T47D (cell line): ENCODE measurements around the gene SGCE.

ENCODE experiments used
- DNase-seq, 2 experiments: peaks; one replicate each; pipeline versions ENCODE4 v3.0.0 to v3.0.0-alpha.2; 2011 to 2012; ENCODE audit warnings: low read depth in 1 of 2, low spot score in 1 of 2
- JUND ChIP-seq: IDR thresholded peaks from 2 replicates; pipeline ENCODE4 v1.6.1; 2012; ENCODE audit warnings: low read depth
- in situ Hi-C: cut with HindIII; loops from 2 replicates; pipeline ENCODE4 v1.10.0; 2016; ENCODE audit warnings: low sequenced_read_pairs, low pct_unique_long_range_greater_than_20kb

SGCE gene

DNA sequence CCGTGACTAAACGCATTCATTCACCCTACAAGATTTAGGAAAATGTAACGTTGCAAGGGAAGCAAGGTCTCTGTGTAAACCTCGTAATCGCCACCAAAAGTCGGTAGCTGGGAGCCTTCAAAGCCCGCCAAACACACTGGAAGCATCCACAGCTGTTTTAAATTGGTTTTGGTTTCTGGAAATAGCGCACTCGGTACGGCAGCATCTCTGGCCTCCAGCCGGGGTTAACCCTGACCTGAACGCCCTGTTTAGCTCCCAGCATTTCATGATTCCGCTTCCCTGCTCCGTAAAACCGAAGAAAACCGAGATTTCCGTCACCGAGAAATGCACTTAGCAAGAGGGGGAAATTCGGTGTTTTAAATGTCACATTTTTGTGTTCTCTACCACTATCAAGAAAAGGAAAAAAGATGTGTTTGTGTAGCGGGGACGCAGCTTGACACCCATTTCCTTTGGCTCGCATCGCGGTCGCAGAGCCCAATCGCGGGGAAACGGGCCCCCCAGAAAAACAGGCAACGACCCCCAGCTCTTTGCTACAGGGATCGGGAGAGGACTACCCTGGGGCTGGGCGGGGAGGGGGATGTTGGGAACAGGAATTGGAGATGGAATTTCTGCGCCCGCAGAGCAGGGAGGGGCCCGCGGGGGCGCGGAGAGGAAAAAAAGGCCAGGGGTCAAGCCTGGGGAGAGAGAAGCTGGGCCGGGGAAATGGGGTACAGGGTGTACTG, 646 bp downstream of the SGCE start:
- in situ Hi-C loops, result no loop called here
- TF ChIP-seq JUND, result no peak
- peak in 1 of 2 experiments; percentile 17 for DNase-seq

DNA sequence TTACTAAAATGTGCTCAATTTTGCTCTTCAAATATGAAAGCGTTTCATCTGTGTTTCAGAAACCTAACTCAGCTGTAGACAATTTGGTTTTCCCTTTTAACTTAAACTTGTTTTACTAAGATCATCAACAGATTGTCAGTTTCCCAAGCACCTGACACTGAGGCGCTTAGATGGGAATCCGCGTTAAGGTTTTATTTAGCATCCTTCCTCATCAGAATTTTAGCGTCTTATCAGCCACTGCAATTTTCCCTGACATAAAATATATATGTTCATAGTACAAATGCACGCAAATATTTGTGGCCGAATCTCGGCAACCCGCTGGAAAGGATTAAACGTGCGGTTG, 1.2 kb downstream of the SGCE start:
- in situ Hi-C loops, result no loop called here

DNA sequence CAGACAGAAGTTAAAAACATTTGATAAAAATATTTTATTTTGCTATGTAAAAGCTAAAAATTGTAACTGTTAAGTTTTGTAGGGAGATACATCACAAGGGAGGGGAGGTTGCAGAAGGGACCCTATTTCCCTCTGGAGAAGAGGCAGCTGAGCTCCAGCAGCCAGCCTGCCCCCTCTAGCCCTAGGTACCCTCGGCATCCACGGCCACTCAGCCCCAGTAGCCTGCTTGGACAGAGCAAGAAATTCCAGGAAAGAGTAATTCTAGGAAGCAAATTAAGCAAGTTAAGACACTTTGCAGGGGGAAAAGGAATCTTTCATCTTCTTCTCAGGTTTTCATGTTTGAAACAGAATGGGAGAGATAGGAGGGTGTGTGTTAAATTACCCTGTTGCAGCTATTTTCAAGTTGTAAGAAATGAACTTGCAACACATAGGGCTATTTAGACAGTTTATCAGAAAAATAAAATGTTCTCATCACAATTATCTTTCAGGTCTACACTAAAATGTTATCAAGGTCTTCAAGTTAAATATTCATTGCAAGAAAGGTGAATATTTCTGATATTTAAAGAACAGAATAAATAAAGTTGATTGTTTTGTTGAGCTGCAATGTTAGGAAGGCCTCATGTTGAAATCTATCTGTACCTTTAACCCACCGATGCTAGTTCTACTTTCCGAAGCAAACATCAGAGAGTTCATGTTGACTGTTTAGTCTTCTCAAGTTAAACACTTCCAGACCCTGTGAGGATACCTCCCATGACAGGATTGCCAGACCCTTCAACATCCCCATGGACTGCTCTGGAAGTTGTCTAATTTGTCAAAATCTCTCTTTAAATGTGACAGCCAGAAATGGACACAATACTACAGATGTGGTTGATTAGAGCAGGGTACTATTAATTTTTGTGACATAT, 5.5 kb downstream of the SGCE start:
- in situ Hi-C loops, result no loop called here
- no peak for DNase-seq
- no peak for TF ChIP-seq JUND

More for the DNA sequence above, 1.2 kb downstream of the SGCE start:
- no peak for TF ChIP-seq JUND
- no peak for DNase-seq

DNA sequence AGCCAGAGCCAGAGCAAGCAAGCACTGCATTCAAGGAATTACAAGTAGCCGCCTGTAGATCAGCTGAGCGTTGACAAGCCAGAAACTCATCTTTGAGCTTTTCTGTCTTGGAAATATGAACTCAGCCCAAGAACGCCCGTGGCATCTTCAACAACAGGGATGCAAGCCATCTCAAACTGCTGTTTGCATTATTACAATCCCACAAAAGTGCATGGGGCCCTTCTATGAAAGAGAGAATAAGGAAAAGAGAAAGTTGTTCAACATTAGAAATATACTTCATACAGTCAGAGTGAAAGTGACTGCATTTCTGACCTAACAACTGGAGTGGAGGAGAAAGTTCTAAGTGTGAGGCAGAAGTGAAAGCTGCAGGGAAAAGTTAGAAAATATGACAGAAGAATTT, 6.5 kb downstream of the SGCE start:
- in situ Hi-C loops, result no loop called here
- TF ChIP-seq JUND, result no peak
- DNase-seq, result no peak

DNA sequence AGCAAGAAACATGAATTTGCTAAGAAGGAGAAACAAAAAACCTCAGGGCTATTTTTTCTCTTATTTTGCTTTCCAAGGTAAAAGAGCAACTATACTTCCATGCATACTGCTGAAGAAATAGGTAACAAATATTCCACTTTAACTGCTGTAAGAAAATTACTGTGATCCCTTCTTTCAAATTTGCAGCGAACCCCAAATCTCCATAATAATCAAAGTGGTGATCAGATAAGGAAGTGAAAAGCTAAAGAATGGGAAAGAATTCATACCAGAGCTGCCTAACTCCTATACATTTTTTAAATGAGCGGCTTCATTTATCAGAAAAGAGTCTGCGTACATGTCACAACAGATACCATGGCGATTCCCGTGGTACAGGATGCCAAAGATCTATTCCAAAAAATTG, 7.2 kb downstream of the SGCE start:
- DNase-seq, result no peak
- in situ Hi-C loops, result no loop called here
- TF ChIP-seq JUND, result no peak

DNA sequence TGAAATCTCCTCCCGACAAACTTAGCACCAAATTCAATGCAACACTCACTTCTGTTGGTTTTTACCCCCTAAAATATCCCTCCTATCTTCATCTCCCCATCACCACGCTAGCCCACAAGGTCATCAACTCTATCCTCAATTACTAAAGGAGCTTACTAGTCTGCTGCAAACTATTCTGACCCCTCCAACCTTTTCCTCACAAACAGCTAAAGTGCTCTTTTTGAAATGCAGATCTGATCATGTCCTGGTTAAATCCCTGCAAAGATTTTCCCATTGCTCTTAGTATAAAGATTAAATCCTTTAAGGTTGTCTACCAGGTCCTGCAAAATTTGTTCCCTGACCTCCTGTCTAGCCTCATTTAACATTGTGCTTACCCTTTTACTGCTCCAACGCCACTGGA, 8.6 kb downstream of the SGCE start:
- TF ChIP-seq JUND, result no peak
- DNase-seq, result no peak
- in situ Hi-C loops, result no loop called here

DNA sequence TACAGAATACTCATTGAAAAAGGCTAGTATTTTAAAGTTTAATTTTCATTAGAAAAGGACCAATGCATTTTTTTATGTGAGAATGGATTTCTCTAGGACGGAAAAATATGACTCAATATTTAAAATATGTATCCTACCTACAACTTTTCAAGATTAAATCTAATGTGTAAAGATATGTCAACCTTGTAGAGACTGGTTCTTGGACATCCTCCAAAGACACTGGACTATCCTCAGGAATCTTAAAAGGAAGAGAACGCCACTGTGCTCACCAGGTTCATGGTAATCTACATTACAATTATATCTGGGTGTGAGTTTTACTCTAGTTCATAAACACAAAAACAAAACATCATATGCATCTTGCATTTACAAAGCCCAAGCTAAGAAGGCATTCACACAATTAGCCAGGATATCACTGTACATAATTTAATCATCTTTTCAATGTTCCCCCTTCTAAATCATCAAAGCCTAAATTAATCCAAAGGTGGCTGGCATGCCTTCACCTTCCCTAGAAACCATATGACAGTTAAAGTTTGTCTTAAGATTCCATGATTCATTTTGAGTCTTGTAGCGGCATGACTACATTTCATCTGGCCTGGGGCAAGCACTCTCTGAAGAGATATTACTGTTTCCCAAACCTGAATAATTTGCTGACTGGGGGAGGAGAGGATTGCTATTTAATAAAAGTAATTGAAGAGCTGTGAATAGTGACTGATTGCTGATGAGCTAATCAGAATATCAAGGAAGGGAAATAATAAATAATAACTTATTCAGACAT, 12.0 kb downstream of the SGCE start:
- in situ Hi-C loops, result no loop called here
- no peak for DNase-seq
- no peak for TF ChIP-seq JUND

DNA sequence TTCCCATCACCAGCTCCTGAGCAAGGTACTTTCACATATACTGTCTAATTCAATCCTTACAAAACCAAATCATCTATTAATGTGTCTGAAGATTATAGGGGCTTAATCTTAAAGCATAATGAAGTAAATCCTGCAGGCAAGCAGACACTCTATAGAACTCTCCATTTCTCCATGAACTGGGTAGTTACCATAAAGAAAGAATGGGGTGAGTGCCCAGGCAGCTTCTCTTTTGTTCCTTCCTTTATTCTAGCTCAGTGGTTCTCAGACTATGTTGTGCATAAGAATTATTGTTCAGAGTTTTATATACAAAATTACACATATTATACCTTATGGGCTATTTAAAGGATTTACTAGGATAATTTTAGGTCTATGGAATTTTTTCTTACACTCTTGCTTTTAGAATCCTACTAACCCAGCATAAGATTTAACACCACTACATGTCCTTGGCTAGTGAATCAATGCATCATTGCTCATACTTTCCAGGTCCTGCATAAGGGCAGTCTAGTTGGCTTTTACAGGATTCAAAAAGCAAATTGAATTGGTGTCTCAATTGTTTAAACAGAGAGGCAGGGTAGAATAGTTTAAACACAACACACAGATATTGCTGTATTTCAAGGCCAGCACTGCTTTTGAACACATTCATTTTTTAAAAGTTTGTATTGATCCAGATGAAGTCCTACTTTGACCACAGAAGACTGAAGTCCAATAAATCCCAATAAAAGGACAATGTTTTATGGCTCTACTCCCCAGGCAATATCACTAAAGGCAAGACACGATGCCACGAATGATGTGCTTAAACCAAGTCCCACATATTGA, 12.9 kb downstream of the SGCE start:
- in situ Hi-C loops, result no loop called here
- DNase-seq, result no peak
- TF ChIP-seq JUND, result no peak

DNA sequence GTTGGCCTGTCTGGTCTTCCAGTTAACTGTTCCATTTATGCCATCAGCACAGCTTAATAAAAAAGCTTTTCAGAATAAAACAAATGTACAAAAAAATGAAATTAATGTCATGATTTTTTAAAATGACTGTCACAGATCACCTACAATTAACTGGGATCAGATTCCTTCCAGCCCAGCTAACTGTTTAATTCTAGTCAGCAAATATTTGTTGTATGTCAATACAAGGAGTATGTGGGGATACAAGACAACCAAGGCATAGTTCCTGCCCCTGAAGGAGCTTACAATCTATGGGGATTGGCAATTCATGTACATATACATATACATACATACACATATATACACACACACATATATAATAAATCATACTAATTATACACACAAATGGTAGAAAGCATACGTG, 16.5 kb downstream of the SGCE start:
- TF ChIP-seq JUND, result no peak
- in situ Hi-C loops, result no loop called here
- DNase-seq, result no peak

DNA sequence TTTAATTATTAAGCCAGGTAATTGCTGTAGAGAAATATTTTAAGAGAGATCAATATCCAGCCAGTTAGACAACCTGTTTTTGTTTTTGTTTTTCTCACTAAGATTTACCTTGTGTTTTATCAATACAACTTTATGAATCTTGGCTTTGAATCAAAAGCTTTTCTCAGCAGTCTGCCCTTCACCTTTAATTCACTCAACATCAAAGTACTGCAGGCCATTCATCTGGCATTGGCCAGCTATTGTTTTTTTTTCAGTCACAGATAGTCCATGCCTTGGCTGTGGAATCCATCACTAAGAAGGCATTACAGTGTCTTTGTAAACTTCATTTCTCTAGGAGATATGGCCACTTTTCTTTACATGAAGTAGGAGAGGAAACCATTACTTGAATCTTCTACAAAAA, 20.2 kb downstream of the SGCE start:
- no peak for DNase-seq
- in situ Hi-C loops, result no loop called here
- no peak for TF ChIP-seq JUND

DNA sequence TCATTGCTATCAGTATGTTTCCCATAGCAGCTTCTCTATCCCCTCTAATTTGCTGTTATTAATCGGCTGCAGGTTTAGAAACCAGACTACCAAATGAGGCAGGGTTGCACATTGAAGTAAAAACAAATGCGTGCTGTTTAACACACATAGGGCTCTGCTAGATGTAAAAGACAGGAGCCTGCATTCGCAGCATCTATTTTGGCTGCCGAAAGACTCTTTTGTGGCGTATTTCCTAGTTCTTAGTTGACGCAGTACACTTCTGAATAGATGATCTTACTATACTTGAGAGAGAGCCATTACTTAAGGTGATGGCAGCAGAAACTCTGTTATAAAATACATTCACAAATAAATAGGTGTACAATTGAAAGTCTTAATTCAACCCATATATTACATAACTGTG, 21.4 kb downstream of the SGCE start:
- in situ Hi-C loops, result no loop called here
- DNase-seq, result no peak
- no peak for TF ChIP-seq JUND

DNA sequence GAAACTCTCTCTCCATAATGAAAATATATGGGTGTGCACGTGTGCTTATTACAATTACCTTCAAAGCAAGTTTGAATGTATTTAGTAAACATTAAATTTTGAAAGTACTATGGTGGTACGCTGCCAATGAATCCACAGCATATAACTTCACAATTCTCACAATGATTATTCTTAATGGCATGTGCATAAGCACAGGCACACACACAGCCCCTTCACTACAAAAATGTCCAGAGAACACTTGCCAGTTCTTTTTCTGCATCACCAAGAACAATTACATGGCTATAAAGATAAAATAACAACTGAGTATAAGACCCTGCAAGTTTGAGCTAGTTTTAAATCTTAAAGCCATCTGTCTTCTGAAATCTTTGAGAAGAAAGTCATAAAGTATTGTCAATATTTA, 22.2 kb downstream of the SGCE start:
- DNase-seq, result no peak
- TF ChIP-seq JUND, result no peak
- in situ Hi-C loops, result no loop called here
